Ureter (tissue), 1 donor: ENCODE measurements around the gene DMPK. TPM values are rescaled to one million over a fixed set of nuclear protein-coding genes. Genes with fewer than 3 reads are reported as not detected.
A peak's percentile ranks its signal among the peaks of the same experiment; 100 is the strongest.
"Not testable (repeated sequence)": the region's sequence is repeated elsewhere in the genome, so short reads cannot be mapped to it uniquely, and the experiment has no call there.

Source experiments
- DNase-seq: peaks from one replicate; pipeline ENCODE4 v3.0.0-alpha.2; 2020; ENCODE audit warnings: low spot score
- total RNA-seq: library from RNA; stranded (reverse); gene quantifications from one replicate; pipeline ENCODE4 v1.2.4, GENCODE V29; 2023
- donor health status: DM: yes; HTN: yes; CAD: no.

The DMPK gene
- total RNA-seq, 1 donor from 2014 or later, result 106 TPM

GRCh38 chr19:45769821-45770191, 12.5 kb downstream of the DMPK start:
- DNase-seq, result peak; percentile 78

DNA sequence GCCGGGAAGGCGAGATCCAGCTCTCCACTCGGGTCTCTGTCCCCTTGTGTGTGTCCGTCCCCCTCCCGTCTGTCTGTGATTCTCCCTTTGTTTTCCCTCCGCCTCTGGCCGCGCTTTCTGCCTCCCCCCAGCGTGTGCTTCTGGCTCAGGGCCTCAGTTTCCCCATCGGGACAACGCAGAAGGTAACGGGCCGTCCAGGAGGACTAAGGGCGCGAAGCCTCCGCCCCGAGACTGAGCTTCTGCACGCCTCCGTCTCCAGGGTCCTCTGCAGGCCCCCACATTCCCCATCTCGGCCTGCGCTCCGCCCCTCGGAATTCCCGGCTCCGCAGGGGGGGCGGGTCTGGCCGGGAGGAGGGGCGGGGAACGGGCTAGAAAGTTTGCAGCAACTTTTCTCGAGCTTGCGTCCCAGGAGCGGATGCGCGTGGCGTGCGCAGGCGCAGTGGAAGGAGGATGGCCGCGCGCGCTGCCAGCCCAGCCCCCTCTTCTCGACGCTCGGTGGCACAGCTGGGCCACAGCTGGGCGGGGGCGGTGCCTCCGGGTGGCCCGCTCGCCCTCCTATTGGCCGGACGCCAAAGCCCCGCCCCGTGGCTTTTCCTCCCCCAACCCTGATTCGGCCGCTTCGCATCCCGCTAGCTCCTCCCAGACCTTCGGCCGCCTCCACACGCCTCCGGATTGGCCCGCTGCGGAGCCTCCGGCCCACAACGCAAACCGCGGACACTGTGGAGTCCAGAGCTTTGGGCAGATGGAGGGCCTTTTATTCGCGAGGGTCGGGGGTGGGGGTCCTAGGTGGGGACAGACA, 13.1 kb downstream of the DMPK start, which contains the start of gene SIX5:
Gene SIX5, minus strand, starts transcription at position 269 of the 799 bp plus-strand sequence. CDS start 408 bp downstream, outside the sequence.
- DNase-seq, result peak; percentile 99

- peak; percentile 65 for DNase-seq
Measured at GRCh38 chr19:45768655-45768983, 13.7 kb downstream of the DMPK start.

- peak; percentile 77 for DNase-seq
Measured at GRCh38 chr19:45767881-45768654, 14.2 kb downstream of the DMPK start.

GRCh38 chr19:45767410-45767880, 14.8 kb downstream of the DMPK start:
- peak; percentile 89 for DNase-seq

DNA sequence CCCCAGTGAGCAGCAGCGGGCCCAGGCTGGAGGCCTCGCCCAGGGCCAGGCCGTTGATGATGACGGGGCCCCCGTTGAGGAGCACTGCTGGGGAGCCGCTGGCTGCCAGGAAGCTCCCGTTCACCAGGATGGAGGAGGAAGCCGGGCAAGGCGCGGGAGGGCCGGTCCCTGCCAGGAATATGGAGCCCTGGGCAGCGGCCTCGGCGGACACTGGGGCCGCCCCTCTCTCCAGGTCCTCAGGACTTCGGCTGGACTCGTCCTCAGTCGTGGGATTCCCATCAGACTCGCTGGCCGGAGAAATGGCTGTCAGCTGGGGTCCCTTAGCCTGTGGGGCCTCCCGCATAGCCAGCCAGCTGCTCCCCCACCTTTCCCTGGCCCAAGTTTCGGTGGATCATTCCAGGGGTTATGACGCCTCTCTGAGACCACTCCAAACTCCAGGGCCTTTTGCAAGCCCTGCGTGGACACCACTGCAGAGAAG, 15.4 kb downstream of the DMPK start:
- DNase-seq, result no peak

- no peak for DNase-seq
Measured at GRCh38 chr19:45766296-45766868, 15.9 kb downstream of the DMPK start.

- no peak for DNase-seq
Measured at GRCh38 chr19:45765702-45766295, 16.5 kb downstream of the DMPK start.

GRCh38 chr19:45764945-45765701, 17.2 kb downstream of the DMPK start:
- no peak for DNase-seq

DNA sequence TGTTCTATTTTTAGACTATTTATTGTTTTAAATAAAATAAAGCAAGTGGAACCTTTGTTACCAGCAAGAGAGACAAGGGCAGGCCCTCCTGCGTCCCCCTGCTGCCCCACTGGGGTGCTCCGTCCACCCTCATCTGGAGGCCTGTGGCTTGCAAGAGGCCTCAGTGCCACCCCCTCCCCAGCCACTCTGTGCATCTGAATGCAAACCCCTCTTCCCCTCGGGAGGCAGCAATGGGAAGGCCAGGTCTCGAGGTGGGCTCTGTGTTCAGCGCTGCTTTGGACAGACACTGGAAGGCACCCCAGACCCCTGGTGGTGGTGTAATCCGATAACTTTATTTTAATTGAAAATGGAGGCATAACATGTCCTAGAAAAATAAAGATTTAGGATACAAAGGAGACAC, 17.8 kb downstream of the DMPK start:
- no peak for DNase-seq

DNA sequence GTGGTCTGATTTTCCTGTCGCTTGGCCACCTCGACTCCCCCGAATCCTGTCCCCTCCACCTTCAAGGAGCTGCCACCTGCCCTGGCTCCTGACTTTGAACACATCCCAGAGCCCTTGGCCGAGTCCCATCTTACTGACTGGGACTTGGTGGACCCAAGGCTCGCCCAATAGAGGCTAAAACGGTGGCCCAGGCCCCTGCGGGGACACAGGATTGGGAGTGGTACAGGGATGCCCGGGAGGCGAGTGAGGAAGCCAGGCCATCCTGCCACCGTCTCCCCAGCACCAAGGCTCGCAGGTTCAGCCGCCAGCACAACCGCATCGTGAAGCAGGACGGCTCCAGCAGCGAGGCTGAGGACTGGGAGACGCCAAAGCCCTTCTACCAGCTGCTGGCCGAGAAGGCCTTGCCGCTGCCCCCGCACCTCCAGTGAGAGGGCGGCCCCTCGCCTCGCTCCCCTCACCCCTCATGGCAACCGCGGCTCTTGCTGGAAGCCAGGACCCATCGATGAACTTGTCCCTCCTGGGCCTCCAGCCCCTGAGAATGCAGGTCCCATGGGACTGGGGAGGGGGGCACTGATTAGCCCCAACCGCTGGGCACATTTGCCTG, 18.5 kb downstream of the DMPK start:
- DNase-seq, result no peak

GRCh38 chr19:45762870-45763631, 19.2 kb downstream of the DMPK start:
- DNase-seq, result no peak

- DNase-seq, result no peak
Measured at GRCh38 chr19:45761714-45762113, 20.6 kb downstream of the DMPK start.

DNA sequence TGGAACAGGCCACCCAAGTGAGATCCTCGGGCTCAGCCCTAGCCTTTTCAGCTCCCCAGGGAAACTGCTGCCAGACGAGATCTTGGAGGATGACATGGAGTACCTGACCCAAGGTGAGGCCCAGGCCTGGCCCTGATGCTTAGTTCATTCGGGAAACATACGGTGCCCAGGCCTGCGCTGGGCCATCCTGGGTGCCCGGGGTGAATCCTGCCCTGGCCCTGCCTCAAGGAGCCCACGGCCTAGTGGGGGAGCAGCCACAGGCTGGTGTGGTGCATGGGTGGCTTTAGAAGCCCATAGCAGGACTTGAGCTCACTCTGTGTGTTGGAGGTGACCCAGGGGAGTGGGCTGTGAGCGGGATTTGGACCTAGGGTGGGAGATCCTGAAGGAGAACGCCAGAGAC, 23.4 kb downstream of the DMPK start:
- no peak for DNase-seq

- DNase-seq, result no peak
Measured at GRCh38 chr19:45757695-45758094, 24.6 kb downstream of the DMPK start.

DNA sequence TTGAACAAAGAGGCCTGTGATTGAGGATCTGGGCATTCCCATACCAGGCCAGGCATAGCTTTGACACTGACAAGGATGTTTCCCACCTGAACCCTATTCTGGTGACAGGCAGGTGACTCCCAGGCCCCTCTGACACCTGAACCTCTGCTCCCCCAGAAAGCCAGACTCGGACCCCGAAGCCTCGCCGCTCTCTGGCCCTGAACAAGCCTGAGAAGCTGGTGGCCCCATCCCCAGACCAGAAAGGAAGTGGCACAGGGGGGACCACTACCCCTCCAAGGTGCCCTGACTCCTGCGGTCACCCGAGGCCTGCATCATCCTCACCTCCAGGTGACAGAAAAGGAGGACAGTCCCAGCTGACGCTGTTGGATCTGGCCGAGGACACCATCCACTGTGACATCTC, 28.0 kb downstream of the DMPK start:
- DNase-seq, result no peak

GRCh38 chr19:45753548-45753947, 28.7 kb downstream of the DMPK start:
- DNase-seq, result no peak

GRCh38 chr19:45752639-45753038, 29.7 kb downstream of the DMPK start:
- no peak for DNase-seq

DNA sequence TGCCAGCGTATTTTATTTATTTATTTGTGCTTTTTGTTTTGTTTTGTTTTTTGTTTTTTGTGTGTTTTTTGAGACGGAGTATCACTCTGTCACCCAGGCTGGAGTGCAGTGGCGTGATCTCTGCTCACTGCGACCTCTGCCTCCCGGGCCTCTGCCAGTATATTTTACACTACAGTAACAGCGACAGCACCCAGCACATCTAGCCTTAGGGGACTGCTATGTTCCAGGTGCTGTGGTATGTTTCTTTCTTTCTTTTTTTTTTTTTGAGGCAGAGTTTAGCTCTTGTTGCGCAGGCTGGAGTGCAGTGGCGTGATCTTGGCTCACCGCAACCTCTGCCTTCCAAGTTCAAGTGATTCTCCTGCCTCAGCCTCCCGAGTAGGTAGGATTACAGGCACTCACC, 30.8 kb downstream of the DMPK start:
- DNase-seq, result not testable (repeated sequence)

DNA sequence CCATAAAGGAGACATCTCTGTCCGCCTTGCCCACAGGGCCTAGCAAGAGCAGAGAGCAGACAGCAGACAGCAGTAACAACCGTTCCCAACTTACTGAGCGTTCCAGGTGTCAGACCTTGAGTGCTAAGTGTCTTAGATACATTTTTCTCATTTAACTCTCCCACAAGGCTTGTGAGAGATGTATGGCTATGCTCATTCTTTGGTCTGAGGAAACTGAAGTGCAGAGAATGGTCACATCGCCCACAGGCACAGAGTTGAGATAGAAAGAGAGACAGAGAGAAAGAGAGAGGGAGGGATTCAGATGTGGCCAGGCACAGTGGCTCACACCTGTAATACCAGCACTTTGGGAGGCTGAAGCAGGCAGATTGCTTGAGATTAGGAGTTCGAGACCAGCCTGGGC, 34.8 kb downstream of the DMPK start:
- DNase-seq, result no peak
